ENCODE results near the gene UBE2Z. TPM values are rescaled to one million over a fixed set of nuclear protein-coding genes. Genes with fewer than 3 reads are reported as not detected.
A peak's percentile ranks its signal among the peaks of the same experiment; 100 is the strongest.
"Not testable (repeated sequence)": the region's sequence is repeated elsewhere in the genome, so short reads cannot be mapped to it uniquely, and the experiment has no call there.

UBE2Z gene
- total RNA-seq, 2 donors from 2014 or later = 90.2 to 99.0 TPM

- Histone ChIP-seq H3K27ac (ENCODE audit: low read depth, low read length) (no peak overlapping the region), H3K9me3 (ENCODE audit: control insufficient read depth, low read length) (no peaks in the 10 kb centered on the region), H3K4me1 (ENCODE audit: control insufficient read depth, insufficient read depth, low read length) (no peaks in the 10 kb centered on the region), H3K4me3 (ENCODE audit: low read length) (no peak overlapping the region), H3K9ac (ENCODE audit: extremely low read depth, low read length, poor library complexity, severe bottlenecking) (no peak overlapping the region), H3K36me3 (ENCODE audit: control insufficient read depth, insufficient read depth, low read length) (peaks cover 93% of the 10 kb centered on the region), H3K27me3 (ENCODE audit: control insufficient read depth, insufficient read depth, low read length, poor library complexity, severe bottlenecking) (no peaks in the 10 kb centered on the region)
- Mint-ChIP-seq H3K9me3 (no peaks in the 10 kb centered on the region), H3K36me3 (ENCODE audit: low read depth) (peaks cover 75% of the 10 kb centered on the region), H3K4me1 (no peaks in the 10 kb centered on the region), H3K27ac (no peak overlapping the region), H3K27me3 (ENCODE audit: insufficient read depth) (no peaks in the 10 kb centered on the region), H3K4me3 (no peak overlapping the region)
- DNase-seq = no peak
- TF ChIP-seq, protein P1, sequence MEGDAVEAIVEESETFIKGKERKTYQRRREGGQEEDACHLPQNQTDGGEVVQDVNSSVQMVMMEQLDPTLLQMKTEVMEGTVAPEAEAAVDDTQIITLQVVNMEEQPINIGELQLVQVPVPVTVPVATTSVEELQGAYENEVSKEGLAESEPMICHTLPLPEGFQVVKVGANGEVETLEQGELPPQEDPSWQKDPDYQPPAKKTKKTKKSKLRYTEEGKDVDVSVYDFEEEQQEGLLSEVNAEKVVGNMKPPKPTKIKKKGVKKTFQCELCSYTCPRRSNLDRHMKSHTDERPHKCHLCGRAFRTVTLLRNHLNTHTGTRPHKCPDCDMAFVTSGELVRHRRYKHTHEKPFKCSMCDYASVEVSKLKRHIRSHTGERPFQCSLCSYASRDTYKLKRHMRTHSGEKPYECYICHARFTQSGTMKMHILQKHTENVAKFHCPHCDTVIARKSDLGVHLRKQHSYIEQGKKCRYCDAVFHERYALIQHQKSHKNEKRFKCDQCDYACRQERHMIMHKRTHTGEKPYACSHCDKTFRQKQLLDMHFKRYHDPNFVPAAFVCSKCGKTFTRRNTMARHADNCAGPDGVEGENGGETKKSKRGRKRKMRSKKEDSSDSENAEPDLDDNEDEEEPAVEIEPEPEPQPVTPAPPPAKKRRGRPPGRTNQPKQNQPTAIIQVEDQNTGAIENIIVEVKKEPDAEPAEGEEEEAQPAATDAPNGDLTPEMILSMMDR (conservative IDR thresholded peaks at IDR 0.05) = no peak
- WGBS, 2 experiments (ENCODE audit: insufficient coverage in 1 of 2, insufficient read length in 1 of 2) = 95 to 96% methylated on average over 6 of the region's 6 CpGs
These were observed 24.8 kb downstream of the UBE2Z start for GRCh38 chr17:48933035-48933434.

DNA sequence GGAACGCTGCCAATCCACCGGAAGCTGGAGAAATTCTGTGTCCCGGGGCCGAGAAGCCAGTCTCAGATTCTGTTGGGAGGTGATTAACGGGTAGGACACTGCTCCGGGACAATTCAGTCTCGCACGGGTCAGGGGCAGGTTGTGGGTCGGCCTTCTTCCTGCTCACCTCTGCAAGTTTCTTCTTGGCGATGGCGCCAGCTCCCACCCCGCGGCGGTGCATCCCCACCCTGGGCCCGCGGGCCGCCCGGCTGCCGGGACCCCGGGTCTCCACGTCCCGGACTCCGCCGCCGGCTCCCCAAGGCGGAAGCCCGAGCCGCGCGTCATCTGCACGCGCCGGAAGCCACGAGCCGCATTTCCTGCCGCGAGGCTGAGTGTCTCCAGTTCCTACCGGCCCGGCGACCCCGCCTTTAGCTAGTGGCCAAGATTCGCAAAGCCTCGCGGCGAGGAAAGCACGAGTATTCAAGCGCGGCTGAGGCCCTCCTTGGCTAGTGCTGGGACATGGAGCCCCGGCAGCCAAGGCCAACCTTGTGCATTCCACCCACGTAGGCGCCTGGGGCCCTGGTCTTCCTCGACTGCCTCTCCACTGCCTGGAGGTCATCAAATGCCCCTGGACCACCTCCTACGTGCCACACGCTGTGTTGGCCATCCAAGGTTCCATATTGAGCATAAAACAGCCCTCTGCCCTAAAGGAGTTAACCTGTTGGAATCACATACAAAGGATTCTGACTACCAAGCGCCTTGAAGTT lies 36.5 kb downstream of the UBE2Z start, which contains the start of gene SNF8:
TSS of gene SNF8 (minus strand) at position 328 of the 746 bp plus-strand sequence. CDS start at position 220, 108 bp downstream.
- H3K4me3 Mint-ChIP-seq = peak within 1 kb of the TSS; percentile 97
- Histone ChIP-seq H3K4me1 (ENCODE audit: control insufficient read depth, insufficient read depth, low read length) (no peaks in the 10 kb centered on the region), H3K9ac (ENCODE audit: extremely low read depth, low read length, poor library complexity, severe bottlenecking) (peak within 1 kb of the TSS; percentile 96), H3K9me3 (ENCODE audit: control insufficient read depth, low read length) (no peaks in the 10 kb centered on the region), H3K4me3 (ENCODE audit: low read length) (peak within 1 kb of the TSS; percentile 98), H3K27me3 (ENCODE audit: control insufficient read depth, insufficient read depth, low read length, poor library complexity, severe bottlenecking) (no peaks in the 10 kb centered on the region), H3K27ac (ENCODE audit: low read depth, low read length) (peak within 1 kb of the TSS; percentile 88), H3K36me3 (ENCODE audit: control insufficient read depth, insufficient read depth, low read length) (peaks cover 25% of the 10 kb centered on the region)
- DNase-seq = peak; percentile 100
- peaks cover 9% of the 10 kb centered on the region for H3K4me1 Mint-ChIP-seq
- H3K36me3 Mint-ChIP-seq (ENCODE audit: low read depth) = peaks cover 27% of the 10 kb centered on the region
- no peaks in the 10 kb centered on the region for H3K9me3 Mint-ChIP-seq
- 3 to 6% methylated on average over 29 to 55 of the region's 55 CpGs for WGBS, 2 experiments (ENCODE audit: insufficient coverage in 1 of 2, insufficient read length in 1 of 2)
- TF ChIP-seq, protein P1 (conservative IDR thresholded peaks at IDR 0.05) = no peak
- peak within 1 kb of the TSS; percentile 96 for H3K27ac Mint-ChIP-seq
- peaks cover 4% of the 10 kb centered on the region for H3K27me3 Mint-ChIP-seq (ENCODE audit: insufficient read depth)

- peak overlapping the region; percentile 97 for H3K4me3 Mint-ChIP-seq
- not testable (repeated sequence) for H3K27me3 Mint-ChIP-seq (ENCODE audit: insufficient read depth); H3K9me3 ChIP-seq (ENCODE audit: control insufficient read depth, low read length); H3K4me1 Mint-ChIP-seq; DNase-seq; H3K27me3 ChIP-seq (ENCODE audit: control insufficient read depth, insufficient read depth, low read length, poor library complexity, severe bottlenecking); H3K9me3 Mint-ChIP-seq; H3K4me1 ChIP-seq (ENCODE audit: control insufficient read depth, insufficient read depth, low read length)
- Histone ChIP-seq H3K4me3 (ENCODE audit: low read length) (peak overlapping the region; percentile 98), H3K36me3 (ENCODE audit: control insufficient read depth, insufficient read depth, low read length) (peaks cover 21% of the 10 kb centered on the region), H3K27ac (ENCODE audit: low read depth, low read length) (peak overlapping the region; percentile 88), H3K9ac (ENCODE audit: extremely low read depth, low read length, poor library complexity, severe bottlenecking) (peak overlapping the region; percentile 96)
- peaks cover 23% of the 10 kb centered on the region for H3K36me3 Mint-ChIP-seq (ENCODE audit: low read depth)
- WGBS, 2 experiments (ENCODE audit: insufficient coverage in 1 of 2, insufficient read length in 1 of 2) = 95 to 97% methylated on average over 12 to 16 of the region's 16 CpGs
- peak overlapping the region; percentile 94 for H3K27ac Mint-ChIP-seq
These were observed 37.0 kb downstream of the UBE2Z start for GRCh38 chr17:48945261-48945651.

All from endodermal cell (in vitro differentiated cells).